HL-60 (cell line): Measurements from ENCODE around the gene CDC42EP1.

Experiments used
- CTCF ChIP-seq: IDR thresholded peaks from one replicate; pipeline ENCODE4 v1.5.1; 2011; ENCODE audit warnings: low read length, control low read depth, inconsistent platforms; ENCODE audit not compliant: insufficient read depth
- POLR2AphosphoS5 ChIP-seq: IDR thresholded peaks from 2 replicates; pipeline ENCODE4 v1.6.1; 2012; ENCODE audit warnings: low read depth

DNA sequence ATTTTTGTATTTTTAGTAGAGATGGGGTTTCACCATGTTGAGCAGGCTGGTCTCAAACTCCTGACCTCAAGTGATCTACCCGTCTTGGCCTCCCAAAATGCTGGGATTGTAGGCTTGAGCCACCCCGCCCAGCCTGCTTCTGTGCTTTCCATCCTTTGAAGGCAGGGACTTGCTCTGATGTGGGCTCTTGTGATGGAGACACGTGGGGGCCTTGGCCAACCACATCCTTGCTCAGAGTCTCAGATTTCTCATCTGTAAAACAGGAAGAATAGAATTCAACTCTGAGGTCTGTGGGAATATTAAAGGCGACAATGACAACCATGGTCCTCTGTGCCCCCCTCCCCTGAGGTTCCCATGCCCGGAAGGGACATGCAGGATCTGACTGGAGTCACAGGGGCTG lies 44.6 kb downstream of the CDC42EP1 start:
- no peak for TF ChIP-seq CTCF
- no peak for TF ChIP-seq POLR2AphosphoS5
